HepG2 (cell line): ENCODE data around the gene RABEP2. TPM values are rescaled to one million over a fixed set of nuclear protein-coding genes. Genes with fewer than 3 reads are reported as not detected.

Source experiments
- ATAC-seq: fragments of 200-7000 bp; cut with Tn5 transposase; 3 replicates; pipeline ENCODE4 v1.9.1; 2020; ENCODE audit warnings: mild to moderate bottlenecking, moderate library complexity
- BruUV-seq: library from RNA; stranded (reverse); fragments of 400-500 nt; replicated peaks from 2 replicates; lab custom pipeline; 2021; lab: Mats Ljungman, UMichigan
- CTCF ChIA-PET: fragments of 300-600 bp; formaldehyde crosslinking; extraction: SDS; loops from one replicate; lab custom pipeline; 2021; ENCODE audit warnings: low total read pairs, inconsistent platforms, low intra/inter-chr PET ratio; lab: Yijun Ruan, JAX
- POLR2A ChIA-PET: fragments of 350-600 bp; sonication (Branson Sonifier 250); formaldehyde crosslinking; loops from one replicate; lab custom pipeline; 2020; ENCODE audit warnings: antibody characterized with exemption, inconsistent platforms; lab: Yijun Ruan, JAX
- DNase-seq: peaks from one replicate; pipeline ENCODE4 v3.0.0-alpha.2; 2015; ENCODE audit warnings: low spot score
- FAIRE-seq: peaks from 3 replicates; lab custom pipeline; 2011; peaks lifted over from hg19 to GRCh38; lab: Jason Lieb, UNC
- H2AFZ ChIP-seq: one replicate; pipeline ENCODE4 v1.6.1; 2011; ENCODE audit warnings: low read length, inconsistent platforms
- H3K27ac ChIP-seq: fragments of 300-600 bp; 3 replicates; pipeline ENCODE4 v1.8.0; 2011; ENCODE audit warnings: mixed run types, mild to moderate bottlenecking, mixed read lengths, low read length, inconsistent platforms; ENCODE audit not compliant: insufficient read depth; ENCODE audit errors: extremely low read length
- H3K27me3 ChIP-seq, 2 experiments: fragments of 200-600 bp in 1 of 2; 2 replicates in 1 of 2; 3 replicates in 1 of 2; pipeline versions ENCODE4 v1.6.0 to v1.8.0; 2011; ENCODE audit warnings: low read length in 2 of 2, mild to moderate bottlenecking in 2 of 2, moderate library complexity in 2 of 2, inconsistent platforms in 1 of 2; ENCODE audit not compliant: insufficient read depth in 2 of 2, control insufficient read depth in 1 of 2
- H3K36me3 ChIP-seq, 2 experiments: fragments of 200-600 bp in 1 of 2; replicated peaks in 1 of 2; 2 replicates in 1 of 2; 3 replicates in 1 of 2; pipeline versions ENCODE4 v1.5.1 to v1.8.0; 2011; ENCODE audit warnings: low read length in 2 of 2, inconsistent platforms in 1 of 2; ENCODE audit not compliant: insufficient read depth in 2 of 2, control insufficient read depth in 1 of 2
- H3K4me1 ChIP-seq: 2 replicates; pipeline ENCODE4 v1.5.1; 2012; ENCODE audit warnings: low read length, inconsistent platforms; ENCODE audit not compliant: insufficient read depth
- H3K4me2 ChIP-seq: 2 replicates; pipeline ENCODE4 v1.6.0; 2011; ENCODE audit warnings: low read depth, low read length, inconsistent platforms
- H3K4me3 ChIP-seq, 3 experiments: fragments of 200-600 bp in 1 of 3; sonication (generic), shearing (Covaris generic) in 1 of 3; replicated peaks in 1 of 3; 2 replicates each; pipeline ENCODE4 v1.5.1; 2011 to 2016; ENCODE audit warnings: low read length in 3 of 3, inconsistent platforms in 2 of 3, low read depth in 2 of 3, mild to moderate bottlenecking in 2 of 3, control low read depth in 1 of 3, mixed read lengths in 1 of 3; ENCODE audit not compliant: insufficient read depth in 1 of 3
- H3K79me2 ChIP-seq: one replicate; pipeline ENCODE4 v1.6.1; 2011; ENCODE audit warnings: low read length, inconsistent platforms; ENCODE audit not compliant: insufficient read depth
- H3K9ac ChIP-seq: 2 replicates; pipeline ENCODE4 v1.6.0; 2011; ENCODE audit warnings: mild to moderate bottlenecking, low read depth, low read length, inconsistent platforms; ENCODE audit not compliant: insufficient read depth
- H3K9me3 ChIP-seq: 2 replicates; pipeline ENCODE4 v1.5.1; 2012; ENCODE audit warnings: mild to moderate bottlenecking, low read length
- H4K20me1 ChIP-seq: 2 replicates; pipeline ENCODE4 v1.6.0; 2011; ENCODE audit warnings: inconsistent platforms, mild to moderate bottlenecking, low read length, moderate library complexity; ENCODE audit not compliant: insufficient read depth
- FOXP1 ChIP-seq, 2 experiments: fragments of 450-650 bp in 1 of 2; IDR thresholded peaks; 2 replicates each; pipeline ENCODE4 v1.6.1; 2017 to 2018; ENCODE audit warnings: antibody characterized with exemption in 1 of 2
- HNRNPUL1 ChIP-seq: fragments of 200-400 bp; formaldehyde crosslinking; IDR thresholded peaks from 2 replicates; pipeline ENCODE4 v1.6.1; 2017; ENCODE audit warnings: low read depth, mild to moderate bottlenecking, low read length, moderate library complexity
- RNF2 ChIP-seq: fragments of 450-650 bp; conservative IDR thresholded peaks from 2 replicates; pipeline ENCODE4 v1.6.1; 2016; ENCODE audit warnings: low read depth
- RXRB ChIP-seq: IDR thresholded peaks from 2 replicates; pipeline ENCODE4 v1.6.1; 2016; ENCODE audit warnings: borderline replicate concordance, missing genetic modification reagents, missing compliant biosample characterization
- SCMH1 ChIP-seq: sonication (generic); formaldehyde crosslinking; IDR thresholded peaks from 2 replicates; pipeline ENCODE4 v1.9.0; 2021; ENCODE audit warnings: missing genetic modification reagents, mild to moderate bottlenecking, borderline replicate concordance
- SOX5 ChIP-seq: IDR thresholded peaks from 2 replicates; pipeline ENCODE4 v1.6.1; 2016; ENCODE audit warnings: borderline replicate concordance
- TCF7 ChIP-seq: sonication (generic); IDR thresholded peaks from 2 replicates; pipeline ENCODE4 v1.6.1; 2016; ENCODE audit warnings: antibody characterized with exemption, low read depth
- TOE1 ChIP-seq: sonication (generic); formaldehyde crosslinking; IDR thresholded peaks from 2 replicates; pipeline ENCODE4 v1.4.0; 2020; ENCODE audit warnings: mild to moderate bottlenecking, missing genetic modification reagents
- ZBED4 ChIP-seq: sonication (generic); formaldehyde crosslinking; IDR thresholded peaks from 2 replicates; pipeline ENCODE4 v1.4.0; 2020; ENCODE audit warnings: missing genetic modification reagents, borderline replicate concordance
- ZFY ChIP-seq: sonication (generic); formaldehyde crosslinking; IDR thresholded peaks from 2 replicates; pipeline ENCODE4 v1.4.0; 2020; ENCODE audit warnings: missing genetic modification reagents
- ZNF180 ChIP-seq: sonication (generic); formaldehyde crosslinking; IDR thresholded peaks from 2 replicates; pipeline ENCODE4 v1.4.0; 2020; ENCODE audit warnings: low read depth, missing genetic modification reagents, borderline replicate concordance
- ZNF512 ChIP-seq: sonication (generic); formaldehyde crosslinking; IDR thresholded peaks from 2 replicates; pipeline ENCODE4 v1.4.0; 2020; ENCODE audit warnings: mild to moderate bottlenecking, missing genetic modification reagents
- ZNF574 ChIP-seq: sonication (generic); formaldehyde crosslinking; IDR thresholded peaks from 2 replicates; pipeline ENCODE4 v1.4.0; 2020; ENCODE audit warnings: missing genetic modification reagents
- ZNF746 ChIP-seq: sonication (generic); formaldehyde crosslinking; IDR thresholded peaks from 2 replicates; pipeline ENCODE4 v1.8.0; 2022; ENCODE audit warnings: mild to moderate bottlenecking, missing genetic modification reagents
- WGBS: methylation state at CpG from one replicate; pipeline ENCODE4 v1.1.6; 2017; ENCODE audit warnings: low lambda C conversion rate; 5-methylcytosine and 5-hydroxymethylcytosine counted together
- in situ Hi-C: cut with HindIII; loops from 2 replicates; pipeline ENCODE4 v1.10.0; 2017; ENCODE audit warnings: low pct_unique_long_range_greater_than_20kb; ENCODE audit not compliant: extremely low pct_ligation_motif_present
- intact Hi-C: fragments of 100-400 bp; cut with micrococcal nuclease; formaldehyde crosslinking; loops from one replicate; pipeline ENCODE4 v1.10.0; 2022; ENCODE audit not compliant: unreplicated experiment
- polyA plus RNA-seq, 8 experiments: library from polyadenylated mRNA; depleted of rRNA in 3 of 8; stranded (reverse) in 7 of 8; unstranded in 1 of 8; fragments of >200 nt; fragmentation: Illumina TruSeq in 4 of 8; extraction: Trizol in 4 of 8; gene quantifications; 2 replicates each; pipeline versions ENCODE4 v1.2.1 to v1.2.3, GENCODE V29; 2011 to 2016; ENCODE audit warnings: low read depth in 4 of 8, missing spikeins in 1 of 8, mixed read lengths in 1 of 8; ENCODE audit not compliant: insufficient read depth in 1 of 8
- total RNA-seq, 5 experiments: library from RNA; depleted of rRNA; stranded (reverse); fragments of >200 nt; fragmentation: Illumina TruSeq; extraction: Trizol; gene quantifications; 2 replicates each; pipeline ENCODE4 v1.2.3, GENCODE V29; 2016; ENCODE audit warnings: low read depth in 1 of 5
- TF ChIP-seq, protein P1 (sequence below): IDR thresholded peaks from 2 replicates; pipeline ENCODE4 v1.6.1; 2016

RABEP2 gene
- total and polyA plus RNA-seq, 2 of the 13 experiments (the other 11 are each of a cell fraction or from before 2014, with no cell fraction given) = 10.8 to 18.4 TPM

- no TSS peak for BruUV-seq
- DNase-seq (no peak), FAIRE-seq (peak; percentile 32), ATAC-seq (no peak)
- no peak overlapping the region for H2AFZ ChIP-seq
- peaks cover 69% of the 10 kb centered on the region for H3K4me1 ChIP-seq
- no peaks in the 10 kb centered on the region for H3K36me3 ChIP-seq
- intact Hi-C loops (loop anchor here (5.0 kb wide), 2 partner anchors 41 to 81 kb away; partner anchors contain the start of gene TUFM), in situ Hi-C loops (no loop called here)
- H3K27ac ChIP-seq = no peak overlapping the region
- H3K4me2 ChIP-seq = no peak overlapping the region
- no peaks in the 10 kb centered on the region for H3K9me3 ChIP-seq
- POLR2A ChIA-PET = interaction anchor here (1.2 to 5.7 kb wide), 4 partner anchors 9 to 64 kb away, joined by 4 to 77 read pairs (median 8); partner anchors contain the start of genes NFATC2IP, SH2B1 and SPNS1
- H4K20me1 ChIP-seq = no peaks in the 10 kb centered on the region; the same call in 1 of the 2 replicates
- CTCF ChIA-PET = no interaction called here
- no peak overlapping the region for H3K4me3 ChIP-seq
- H3K79me2 ChIP-seq = no peaks in the 10 kb centered on the region
- no peak overlapping the region for H3K9ac ChIP-seq
- 18% methylated on average over 1 of the region's 1 CpG for WGBS
- H3K27me3 ChIP-seq = no peaks in the 10 kb centered on the region
- TF ChIP-seq TOE1 (CRISPR knock-in tag) = no peak
- TF ChIP-seq ZNF512 (CRISPR knock-in tag) = no peak
- no peak for TF ChIP-seq HNRNPUL1
- peak; percentile 12; the same call in 1 of the 2 replicates for TF ChIP-seq SOX5
- TF ChIP-seq ZFY (CRISPR knock-in tag) = 0 out of 2 replicates have a peak, but pooled peaks have one; percentile 15
- no peak for TF ChIP-seq ZNF180 (CRISPR knock-in tag)
- TF ChIP-seq, protein P1, sequence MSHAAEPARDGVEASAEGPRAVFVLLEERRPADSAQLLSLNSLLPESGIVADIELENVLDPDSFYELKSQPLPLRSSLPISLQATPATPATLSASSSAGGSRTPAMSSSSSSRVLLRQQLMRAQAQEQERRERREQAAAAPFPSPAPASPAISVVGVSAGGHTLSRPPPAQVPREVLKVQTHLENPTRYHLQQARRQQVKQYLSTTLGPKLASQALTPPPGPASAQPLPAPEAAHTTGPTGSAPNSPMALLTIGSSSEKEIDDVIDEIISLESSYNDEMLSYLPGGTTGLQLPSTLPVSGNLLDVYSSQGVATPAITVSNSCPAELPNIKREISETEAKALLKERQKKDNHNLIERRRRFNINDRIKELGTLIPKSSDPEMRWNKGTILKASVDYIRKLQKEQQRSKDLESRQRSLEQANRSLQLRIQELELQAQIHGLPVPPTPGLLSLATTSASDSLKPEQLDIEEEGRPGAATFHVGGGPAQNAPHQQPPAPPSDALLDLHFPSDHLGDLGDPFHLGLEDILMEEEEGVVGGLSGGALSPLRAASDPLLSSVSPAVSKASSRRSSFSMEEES (CRISPR knock-in tag) = peak; percentile 65
- no peak for TF ChIP-seq RXRB (CRISPR knock-in tag)
- TF ChIP-seq FOXP1 (IDR thresholded peaks at IDR 0.05) = no peak
- no peak for TF ChIP-seq FOXP1 (CRISPR knock-in tag; IDR thresholded peaks at IDR 0.05)
- TF ChIP-seq ZNF746 (CRISPR knock-in tag) = no peak
- peak; percentile 41; the same call in 1 of the 2 replicates for TF ChIP-seq TCF7
- TF ChIP-seq ZNF574 (CRISPR knock-in tag) = 0 out of 2 replicates have a peak, but pooled peaks have one; percentile 13
- TF ChIP-seq SCMH1 = no peak
- no peak for TF ChIP-seq ZBED4 (CRISPR knock-in tag)
- TF ChIP-seq RNF2 = no peak
Measured at GRCh38 chr16:28927815-28928214, 2.8 kb upstream of the RABEP2 start.
